GM23338 (cell line): ENCODE measurements around the gene SCART1. TPM values are rescaled to one million over a fixed set of nuclear protein-coding genes. Genes with fewer than 3 reads are reported as not detected.

ENCODE experiments used
- ATAC-seq: fragments of 200-7000 bp; cut with Tn5 transposase; 3 replicates; pipeline ENCODE4 v1.9.1; 2020
- DNase-seq: peaks from one replicate; pipeline ENCODE4 v3.0.0-alpha.2; 2015; ENCODE audit warnings: low spot score
- H2AFZ ChIP-seq: fragments of 200-600 bp; sonication (generic); 2 replicates; pipeline ENCODE4 v1.8.0; 2016; ENCODE audit warnings: antibody characterized with exemption, mild to moderate bottlenecking, moderate library complexity
- H3F3A ChIP-seq: fragments of 200-600 bp; sonication (generic); replicated peaks from 2 replicates; pipeline ENCODE4 v1.8.0; 2017; ENCODE audit warnings: antibody characterized with exemption, mixed run types, low read depth
- H3K27ac ChIP-seq: fragments of 200-600 bp; sonication (generic); 2 replicates; pipeline ENCODE4 v1.6.1; 2016; ENCODE audit warnings: low read depth
- H3K27me3 ChIP-seq: fragments of 200-600 bp; sonication (generic); 2 replicates; pipeline ENCODE4 v1.8.0; 2016; ENCODE audit warnings: mild to moderate bottlenecking, mixed run types, moderate library complexity; ENCODE audit not compliant: insufficient read depth
- H3K36me3 ChIP-seq: fragments of 200-600 bp; sonication (generic); 2 replicates; pipeline ENCODE4 v1.8.0; 2016; ENCODE audit warnings: mild to moderate bottlenecking; ENCODE audit not compliant: insufficient read depth
- H3K4me1 ChIP-seq: fragments of 200-600 bp; sonication (generic); 2 replicates; pipeline ENCODE4 v1.8.0; 2016; ENCODE audit warnings: mild to moderate bottlenecking, moderate library complexity; ENCODE audit not compliant: insufficient read depth
- H3K4me2 ChIP-seq: fragments of 200-600 bp; sonication (generic); 2 replicates; pipeline ENCODE4 v1.7.1; 2017; ENCODE audit warnings: mixed run types
- H3K4me3 ChIP-seq: fragments of 200-600 bp; sonication (generic); 2 replicates; pipeline ENCODE4 v1.6.1; 2016; ENCODE audit warnings: mixed run types
- H3K79me2 ChIP-seq: fragments of 200-600 bp; sonication (generic); replicated peaks from 2 replicates; pipeline ENCODE4 v1.8.0; 2017; ENCODE audit warnings: mild to moderate bottlenecking; ENCODE audit not compliant: insufficient read depth
- H3K9me2 ChIP-seq: fragments of 200-600 bp; sonication (generic); 2 replicates; pipeline ENCODE4 v1.8.0; 2017; ENCODE audit not compliant: insufficient read depth
- H4K20me1 ChIP-seq: fragments of 200-600 bp; sonication (generic); replicated peaks from 2 replicates; pipeline ENCODE4 v1.8.0; 2017; ENCODE audit warnings: mild to moderate bottlenecking; ENCODE audit not compliant: insufficient read depth
- H3K27ac Mint-ChIP-seq: 2 replicates; pipeline ENCODE4 v1.8.0; 2020; ENCODE audit warnings: inconsistent platforms, mild to moderate bottlenecking, moderate library complexity, mixed read lengths
- H3K27me3 Mint-ChIP-seq: 3 replicates; pipeline ENCODE4 v1.8.0; 2022; ENCODE audit warnings: low read depth, mild to moderate bottlenecking, moderate library complexity, mixed read lengths, inconsistent platforms; ENCODE audit not compliant: insufficient read depth, poor library complexity
- H3K36me3 Mint-ChIP-seq: 3 replicates; pipeline ENCODE4 v1.8.0; 2021; ENCODE audit warnings: low read depth, mild to moderate bottlenecking, inconsistent platforms, moderate library complexity, mixed read lengths
- H3K4me1 Mint-ChIP-seq: 3 replicates; pipeline ENCODE4 v1.8.0; 2020; ENCODE audit warnings: mild to moderate bottlenecking, inconsistent platforms, mixed read lengths
- H3K4me3 Mint-ChIP-seq: 3 replicates; pipeline ENCODE4 v1.8.0; 2021; ENCODE audit warnings: moderate library complexity, mild to moderate bottlenecking, inconsistent platforms, mixed read lengths
- H3K9me3 Mint-ChIP-seq: 3 replicates; pipeline ENCODE4 v1.8.0; 2020; ENCODE audit warnings: moderate library complexity, mild to moderate bottlenecking, inconsistent platforms, mixed read lengths
- EZH2 ChIP-seq: fragments of 200-600 bp; sonication (generic); IDR thresholded peaks from one replicate; pipeline ENCODE4 v1.8.0; 2017; ENCODE audit warnings: antibody characterized with exemption, mild to moderate bottlenecking, low read depth; ENCODE audit not compliant: unreplicated experiment
- EZH2phosphoT487 ChIP-seq: fragments of 200-600 bp; sonication (generic); IDR thresholded peaks from one replicate; pipeline ENCODE4 v1.8.1; 2018; ENCODE audit warnings: antibody characterized with exemption; ENCODE audit not compliant: unreplicated experiment
- NANOG ChIP-seq: IDR thresholded peaks from 2 replicates; pipeline ENCODE4 v1.6.1; 2016; ENCODE audit warnings: antibody characterized with exemption, borderline replicate concordance
- POLR2AphosphoS5 ChIP-seq: IDR thresholded peaks from 2 replicates; pipeline ENCODE4 v1.6.1; 2016; ENCODE audit warnings: antibody characterized with exemption, low read depth
- STAT1 ChIP-seq: IDR thresholded peaks from one replicate; pipeline ENCODE4 v1.6.1; 2016; ENCODE audit warnings: antibody characterized with exemption; ENCODE audit not compliant: unreplicated experiment
- ZNF331 ChIP-seq: fragments of 250-450 bp; sonication (Bioruptor Pico); IDR thresholded peaks from 2 replicates; pipeline ENCODE4 v1.5.0; 2020; ENCODE audit warnings: low read depth, mild to moderate bottlenecking, moderate library complexity
- ZNF462 ChIP-seq: fragments of 250-450 bp; sonication (Bioruptor Pico); IDR thresholded peaks from 2 replicates; pipeline ENCODE4 v1.5.0; 2020; ENCODE audit warnings: mild to moderate bottlenecking, moderate library complexity
- polyA plus RNA-seq: library from polyadenylated mRNA; unstranded; fragments of >200 nt; fragmentation: Nextera tagmentation; extraction: Ambion mirVana; gene quantifications from 2 replicates; pipeline ENCODE4 v1.2.1, GENCODE V29; 2016
- total RNA-seq: library from RNA; depleted of rRNA; stranded (reverse); fragments of >200 nt; shearing (Covaris generic); gene quantifications from 2 replicates; pipeline ENCODE4 v1.2.3, GENCODE V29; 2014
- TF ChIP-seq, protein P1 (sequence below): IDR thresholded peaks from 2 replicates; pipeline ENCODE4 v1.6.1; 2016; ENCODE audit warnings: antibody characterized with exemption

Gene SCART1
- total and polyA plus RNA-seq, 2 experiments from 2014 or later = 0.59 TPM; not detected in 1

- Mint-ChIP-seq H3K36me3 (peaks cover 5% of the 10 kb centered on the region; the same call in 1 of the 3 replicates), H3K4me1 (no peaks in the 10 kb centered on the region), H3K27ac (no peak overlapping the region), H3K4me3 (no peak overlapping the region), H3K9me3 (peaks cover 54% of the 10 kb centered on the region), H3K27me3 (peaks cover 5% of the 10 kb centered on the region)
- H3K4me1 ChIP-seq = no peaks in the 10 kb centered on the region
- no peaks in the 10 kb centered on the region for H3K79me2 ChIP-seq
- TF ChIP-seq STAT1 (no peak), POLR2AphosphoS5 (no peak), ZNF331 (CRISPR knock-in tag) (no peak), NANOG (no peak), EZH2 (no peak), EZH2phosphoT487 (no peak), ZNF462 (CRISPR knock-in tag) (no peak)
- TF ChIP-seq, protein P1, sequence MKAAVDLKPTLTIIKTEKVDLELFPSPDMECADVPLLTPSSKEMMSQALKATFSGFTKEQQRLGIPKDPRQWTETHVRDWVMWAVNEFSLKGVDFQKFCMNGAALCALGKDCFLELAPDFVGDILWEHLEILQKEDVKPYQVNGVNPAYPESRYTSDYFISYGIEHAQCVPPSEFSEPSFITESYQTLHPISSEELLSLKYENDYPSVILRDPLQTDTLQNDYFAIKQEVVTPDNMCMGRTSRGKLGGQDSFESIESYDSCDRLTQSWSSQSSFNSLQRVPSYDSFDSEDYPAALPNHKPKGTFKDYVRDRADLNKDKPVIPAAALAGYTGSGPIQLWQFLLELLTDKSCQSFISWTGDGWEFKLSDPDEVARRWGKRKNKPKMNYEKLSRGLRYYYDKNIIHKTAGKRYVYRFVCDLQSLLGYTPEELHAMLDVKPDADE = no peak
- no peaks in the 10 kb centered on the region for H3K9me2 ChIP-seq
- no peak overlapping the region for H3K4me3 ChIP-seq
- H3K4me2 ChIP-seq = no peak overlapping the region
- no peak overlapping the region for H2AFZ ChIP-seq
- no peak overlapping the region for H3K27ac ChIP-seq
- DNase-seq = no peak
- no peaks in the 10 kb centered on the region for H3K27me3 ChIP-seq
- no peaks in the 10 kb centered on the region for H4K20me1 ChIP-seq
- no peaks in the 10 kb centered on the region for H3F3A ChIP-seq
- H3K36me3 ChIP-seq = no peaks in the 10 kb centered on the region; the same call in 1 of the 2 replicates
- ATAC-seq = no peak
Observed at GRCh38 chr10:133481086-133481643, 27.4 kb downstream of the SCART1 start.
